Skin of body (tissue), 2 donors: ENCODE measurements around the gene FREY1. TPM values are rescaled to one million over a fixed set of nuclear protein-coding genes. Genes with fewer than 3 reads are reported as not detected.
"Not testable (repeated sequence)": the region's sequence is repeated elsewhere in the genome, so short reads cannot be mapped to it uniquely, and the experiment has no call there.

Source experiments
- DNase-seq: peaks from one replicate; lab custom pipeline; 2025; lab: John Stamatoyannopoulos, UW
- total RNA-seq: library from RNA; depleted of rRNA; stranded (reverse); fragments of >200 nt; gene quantifications from one replicate; pipeline ENCODE4 v1.2.3, GENCODE V29; 2014

The FREY1 gene
- total RNA-seq, 1 donor from 2014 or later, result not detected

- DNase-seq, result no peak
Observed at GRCh38 chr11:45915446-45915845, 8.4 kb upstream of the FREY1 start.

- DNase-seq, result no peak
Observed at GRCh38 chr11:45913942-45914635, 7.0 kb upstream of the FREY1 start.

- no peak for DNase-seq
Observed at GRCh38 chr11:45913514-45913913, 6.4 kb upstream of the FREY1 start.

GRCh38 chr11:45910623-45911022 lies 3.6 kb upstream of the FREY1 start:
- no peak for DNase-seq

- no peak for DNase-seq
Observed at GRCh38 chr11:45909594-45910475, 2.8 kb upstream of the FREY1 start.

GRCh38 chr11:45907911-45908370 lies 870 bp upstream of the FREY1 start:
- DNase-seq, result no peak

- no peak for DNase-seq
Observed at GRCh38 chr11:45906096-45906682, 882 bp downstream of the FREY1 start.

GRCh38 chr11:45905576-45905975 lies 1.5 kb downstream of the FREY1 start:
- not testable (repeated sequence) for DNase-seq

GRCh38 chr11:45905095-45905494 lies 2.0 kb downstream of the FREY1 start:
- no peak for DNase-seq

- DNase-seq, result no peak
Observed at GRCh38 chr11:45904309-45904915, 2.7 kb downstream of the FREY1 start.

GRCh38 chr11:45902452-45903380 lies 4.4 kb downstream of the FREY1 start:
- no peak for DNase-seq

- DNase-seq, result no peak
Observed at GRCh38 chr11:45901626-45902025, 5.4 kb downstream of the FREY1 start.

- DNase-seq, result no peak
Observed at GRCh38 chr11:45900916-45901617, 6.0 kb downstream of the FREY1 start.

- DNase-seq, result not testable (repeated sequence)
Observed at GRCh38 chr11:45900175-45900800, 6.8 kb downstream of the FREY1 start.

- peak; percentile 73 for DNase-seq
Observed at GRCh38 chr11:45899448-45900174, 7.5 kb downstream of the FREY1 start.

- DNase-seq, result no peak
Observed at GRCh38 chr11:45899086-45899447, 8.0 kb downstream of the FREY1 start.

GRCh38 chr11:45897556-45897955 lies 9.5 kb downstream of the FREY1 start:
- no peak for DNase-seq

GRCh38 chr11:45896422-45896984 lies 10.6 kb downstream of the FREY1 start:
- DNase-seq, result no peak
